COR-L47 (cell line): ENCODE data around the gene SERINC5.
A peak's percentile ranks its signal among the peaks of the same experiment; 100 is the strongest.

Source experiments
- DNase-seq: peaks from one replicate; lab custom pipeline; 2025; lab: John Stamatoyannopoulos, UW

The SERINC5 gene

GRCh38 chr5:80254767-80255430 is 949 bp downstream of the SERINC5 start:
- DNase-seq, result no peak

GRCh38 chr5:80251636-80252035 is 4.2 kb downstream of the SERINC5 start:
- no peak for DNase-seq

DNA sequence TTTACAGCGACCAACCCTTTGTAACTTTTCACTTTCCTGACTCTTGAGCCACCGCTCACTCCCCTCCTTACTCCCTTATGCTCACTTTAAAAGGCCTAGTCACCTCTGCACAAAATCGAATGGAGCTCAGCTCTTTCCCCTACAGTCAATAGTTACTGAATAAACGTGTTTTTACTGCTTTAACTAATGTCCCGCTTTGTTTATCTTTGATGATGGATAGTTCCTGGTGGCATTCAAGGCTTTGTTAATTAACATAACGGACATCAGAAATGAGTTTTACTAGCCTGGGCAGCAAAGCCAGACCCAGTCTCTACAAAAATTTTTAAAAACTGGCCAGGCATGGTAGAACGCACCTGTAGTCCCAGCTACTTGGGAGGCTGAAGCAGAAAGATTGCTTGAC is 5.0 kb downstream of the SERINC5 start:
- DNase-seq, result no peak

DNA sequence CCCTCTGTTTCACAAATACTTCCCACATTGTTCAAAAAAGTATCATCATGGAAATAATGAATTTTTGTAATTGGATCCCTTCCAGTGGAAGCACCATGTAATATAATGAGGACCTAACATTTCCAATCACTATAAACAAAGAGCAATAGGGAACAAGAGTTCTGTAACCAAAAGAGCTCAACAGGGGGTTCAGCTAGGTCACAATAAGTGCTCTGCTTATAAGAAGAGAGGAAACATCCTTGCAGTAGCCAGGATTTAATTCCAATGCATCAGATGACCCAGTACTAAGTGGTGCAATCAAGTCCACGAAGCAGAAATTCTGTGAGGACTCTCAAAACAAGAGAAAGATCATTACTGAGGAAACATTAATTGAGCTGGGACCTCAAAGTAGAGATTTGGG is 5.9 kb downstream of the SERINC5 start:
- DNase-seq, result peak; percentile 6

- DNase-seq, result no peak
These were observed 7.5 kb downstream of the SERINC5 start for GRCh38 chr5:80248378-80248777.

DNA sequence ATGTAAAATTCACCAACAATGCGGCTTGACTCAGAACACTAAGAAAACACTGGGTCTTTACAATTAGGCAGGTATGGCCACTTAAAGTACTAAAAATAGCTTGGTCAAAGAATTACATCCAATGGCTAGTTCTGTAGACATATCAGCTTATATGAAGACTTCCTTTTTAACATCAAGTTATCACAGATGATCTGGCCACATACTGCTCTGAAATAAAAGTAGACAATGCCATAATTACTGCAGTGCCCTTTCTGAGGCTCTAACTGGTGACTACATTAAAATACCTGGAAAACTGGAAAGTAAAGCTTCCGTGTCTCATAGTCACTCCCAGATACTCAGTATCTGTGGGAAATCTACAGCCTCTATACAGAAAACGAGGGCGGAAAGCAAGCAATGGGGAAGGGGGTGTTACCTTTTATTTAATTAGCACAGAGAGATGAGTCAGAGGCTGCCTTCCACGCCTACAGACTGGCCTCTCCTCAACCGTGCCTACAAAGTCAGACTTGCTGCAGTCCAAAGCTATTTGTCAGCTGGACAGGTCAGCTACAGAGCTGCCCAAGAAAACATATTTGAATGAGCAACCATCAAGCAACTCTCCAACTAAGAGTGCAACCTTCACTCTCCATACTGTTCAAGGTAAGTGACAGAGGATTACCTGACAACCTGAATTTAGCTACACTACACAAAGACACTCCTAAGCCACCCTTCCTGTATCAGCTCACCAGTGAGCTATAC is 8.7 kb downstream of the SERINC5 start:
- DNase-seq, result peak; percentile 40

GRCh38 chr5:80246001-80246758 is 9.7 kb downstream of the SERINC5 start:
- DNase-seq, result no peak

- DNase-seq, result no peak
These were observed 12.3 kb downstream of the SERINC5 start for GRCh38 chr5:80243567-80243966.

GRCh38 chr5:80242849-80243248 is 13.0 kb downstream of the SERINC5 start:
- no peak for DNase-seq

DNA sequence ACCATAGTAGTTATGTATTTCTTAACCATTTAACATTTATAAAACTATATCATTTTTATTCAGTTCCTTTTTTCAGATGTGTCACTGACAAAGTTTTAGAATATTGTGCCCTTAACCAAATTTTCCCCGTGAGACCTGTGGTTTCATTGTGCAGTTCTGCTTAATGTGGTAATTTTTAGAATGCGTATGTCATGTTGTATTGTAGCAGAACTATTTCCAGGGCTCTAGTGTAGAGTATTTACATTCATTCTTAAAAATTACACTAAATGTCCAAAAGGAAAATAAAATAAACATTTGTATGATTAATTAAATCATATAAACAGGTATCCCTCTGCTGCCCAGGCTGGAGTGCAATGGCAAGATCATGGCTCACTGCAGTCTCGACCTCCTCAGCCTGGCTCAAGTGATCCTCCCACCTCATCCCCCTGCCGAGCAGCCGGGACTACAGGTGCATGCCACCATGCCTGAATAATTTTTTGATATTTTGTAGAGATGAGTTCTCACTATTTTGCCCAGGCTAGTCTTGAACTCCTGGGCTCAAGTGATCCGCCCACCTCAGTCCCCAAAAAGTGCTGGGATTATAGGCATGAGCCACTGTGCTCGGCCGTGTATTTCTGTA is 15.4 kb downstream of the SERINC5 start:
- DNase-seq, result no peak

DNA sequence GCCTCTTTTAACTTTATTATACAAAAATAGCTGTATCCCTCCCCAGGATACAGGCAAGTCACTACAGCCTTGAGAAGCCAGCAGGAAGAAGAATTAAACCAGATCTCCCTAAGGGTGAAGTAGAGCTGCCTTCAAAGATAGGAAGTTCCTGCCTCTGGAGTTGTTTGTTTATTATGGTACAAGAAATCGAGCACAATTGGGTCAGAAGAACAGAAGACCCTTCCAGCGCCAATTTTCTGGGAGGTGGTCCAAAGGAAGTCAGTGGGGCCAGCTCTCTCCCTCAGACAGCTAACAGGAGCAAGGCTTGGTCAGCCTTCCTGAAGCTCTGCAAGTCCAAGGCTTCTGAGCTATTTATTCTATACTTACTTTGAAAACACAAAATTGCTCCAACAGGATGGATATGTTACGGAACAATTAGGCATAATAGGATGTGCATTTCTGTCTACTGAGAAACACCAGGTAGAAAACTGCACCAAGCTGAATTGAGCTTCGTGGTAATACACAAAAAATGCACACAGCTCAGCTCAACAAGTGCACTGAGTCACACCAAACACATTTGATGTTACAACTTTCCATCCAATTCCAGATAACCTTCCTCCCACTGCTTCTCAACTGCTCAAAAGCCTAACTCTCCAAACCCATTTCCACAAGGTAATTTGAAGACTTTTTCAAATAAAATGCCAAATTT is 16.0 kb downstream of the SERINC5 start:
- DNase-seq, result no peak

DNA sequence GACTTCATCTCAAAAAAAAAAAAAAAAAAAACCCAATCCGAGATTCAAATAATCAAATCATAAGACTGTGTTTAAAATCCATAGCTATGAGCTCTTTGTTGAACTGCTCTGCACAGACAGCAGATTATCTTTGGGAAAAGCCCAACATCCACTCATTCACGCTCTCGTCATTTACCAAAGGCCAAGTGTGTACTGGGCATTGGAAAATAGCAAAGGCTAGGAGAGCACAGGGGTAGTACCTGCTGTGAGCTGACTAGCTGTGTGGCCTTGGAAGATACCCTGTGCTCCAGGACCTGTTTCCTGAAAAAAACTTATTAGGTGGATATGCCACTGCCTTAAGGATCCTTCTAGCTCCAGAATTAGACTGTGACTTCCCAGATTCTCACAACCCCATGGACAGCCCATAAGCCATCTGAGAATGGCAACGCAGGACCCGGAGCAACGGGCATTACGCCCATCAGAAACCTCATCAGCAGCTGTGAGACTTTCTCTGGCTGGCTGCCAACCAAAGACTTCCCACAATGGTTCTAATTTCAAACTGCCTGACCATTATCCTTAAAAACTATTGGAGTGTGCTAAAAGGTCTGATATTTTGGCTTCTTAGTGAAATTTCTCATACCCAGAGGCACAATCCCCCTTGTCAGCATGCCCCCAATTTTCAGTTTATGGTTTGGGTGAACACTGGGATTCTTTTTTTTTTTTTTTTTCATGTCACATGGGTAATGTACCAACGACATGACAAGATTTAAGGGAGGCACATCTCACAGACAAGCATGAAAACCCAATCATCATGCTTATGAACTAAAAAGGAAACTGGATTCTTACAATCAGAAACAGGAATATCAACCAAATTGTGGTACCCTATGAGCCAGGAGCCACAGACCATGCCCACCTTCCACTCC is 16.8 kb downstream of the SERINC5 start:
- peak; percentile 80 for DNase-seq

- no peak for DNase-seq
These were observed 17.8 kb downstream of the SERINC5 start for GRCh38 chr5:80238097-80238496.

DNA sequence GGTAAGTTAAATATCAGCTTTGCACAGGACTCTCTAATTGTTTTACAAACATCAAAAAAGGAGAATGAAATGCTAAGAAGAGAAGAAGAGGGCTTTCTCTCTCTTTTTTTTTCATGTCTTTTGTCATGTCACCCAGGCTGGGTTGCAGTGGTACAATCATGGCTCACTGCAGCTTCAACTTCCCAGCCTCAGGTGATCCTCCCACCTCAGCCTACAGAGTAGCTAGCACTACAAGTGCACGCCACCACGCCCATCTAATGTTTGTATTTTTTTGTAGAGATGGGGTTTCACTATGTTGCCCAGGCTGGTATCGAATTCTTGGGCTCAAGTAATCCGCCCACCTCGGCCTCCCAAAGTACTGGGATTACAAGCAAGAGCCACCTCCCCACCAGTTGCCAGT is 18.6 kb downstream of the SERINC5 start:
- DNase-seq, result no peak

GRCh38 chr5:80234116-80234948 is 21.5 kb downstream of the SERINC5 start:
- no peak for DNase-seq

- no peak for DNase-seq
These were observed 24.2 kb downstream of the SERINC5 start for GRCh38 chr5:80231693-80232092.

DNA sequence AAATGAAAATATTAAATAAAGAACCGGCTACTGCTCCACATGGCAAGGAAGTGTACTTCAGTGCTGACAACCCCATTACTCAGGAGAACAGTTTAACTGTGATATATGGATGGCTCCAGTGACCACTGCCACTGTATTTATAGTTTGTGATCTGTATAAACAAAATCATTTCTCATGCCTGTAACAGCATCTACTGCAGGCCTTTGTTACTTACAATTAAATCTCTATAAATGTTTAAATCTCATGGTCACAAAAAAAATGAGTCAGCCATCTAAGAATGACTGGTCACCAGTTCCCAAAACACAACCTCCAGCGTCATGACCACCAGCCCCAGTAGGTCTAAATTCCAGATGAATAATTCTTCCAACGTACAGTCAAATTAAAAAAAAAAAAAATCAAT is 24.6 kb downstream of the SERINC5 start:
- no peak for DNase-seq

DNA sequence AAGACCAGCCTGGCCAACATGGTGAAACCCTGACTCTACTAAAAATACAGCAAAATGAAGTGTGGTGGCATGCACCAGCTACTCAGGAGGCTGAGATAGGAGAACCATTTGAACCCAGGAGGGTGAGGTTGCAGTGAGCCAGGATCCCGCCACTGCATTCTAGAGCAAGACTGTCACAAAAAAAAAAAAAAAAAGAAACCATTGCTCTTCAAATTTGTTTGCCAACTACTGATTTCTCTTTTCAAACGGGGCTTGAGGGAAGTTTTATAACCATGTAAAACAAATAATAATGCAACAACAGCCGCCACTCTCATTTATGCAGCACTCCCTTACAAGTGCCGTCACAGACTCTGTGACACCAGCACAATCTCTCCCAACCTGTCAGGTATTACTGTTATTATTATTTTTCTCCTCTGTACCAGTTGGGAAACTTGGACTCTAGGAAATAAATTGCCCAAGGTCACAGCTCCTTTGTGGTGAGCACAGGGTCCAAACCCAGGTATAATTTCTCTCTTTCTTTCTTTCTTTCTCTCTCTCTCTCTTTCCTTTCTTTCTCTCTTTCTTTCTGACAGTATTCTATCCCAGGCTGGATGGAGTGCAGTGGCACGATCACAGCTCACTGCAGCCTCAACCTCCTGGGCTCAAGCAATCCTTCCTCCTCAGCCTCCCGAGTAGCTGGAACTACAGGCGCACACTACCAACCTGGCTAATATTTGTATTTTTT is 25.4 kb downstream of the SERINC5 start:
- no peak for DNase-seq

DNA sequence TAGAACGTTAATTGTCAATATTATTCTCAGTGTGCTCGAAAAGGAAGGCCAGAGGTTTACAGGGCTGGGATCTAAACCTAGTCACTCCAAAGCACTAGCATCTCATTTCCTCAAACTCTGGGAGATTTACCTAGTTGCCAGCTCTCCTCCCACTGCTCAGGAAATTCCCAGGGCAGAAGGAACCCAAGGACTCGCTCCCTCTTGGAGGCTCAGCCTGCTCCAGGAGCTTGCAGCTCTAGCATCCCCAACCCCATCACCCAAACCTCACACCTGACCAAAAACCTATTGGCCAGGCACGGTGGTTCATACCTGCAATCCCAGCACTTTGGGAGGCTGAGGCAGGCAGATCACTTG is 26.0 kb downstream of the SERINC5 start:
- no peak for DNase-seq
